ENCODE results near the gene CCDC40. TPM values are rescaled to one million over a fixed set of nuclear protein-coding genes. Genes with fewer than 3 reads are reported as not detected.

The CCDC40 gene
- total and polyA plus RNA-seq, 10 of the 15 experiments (the other 5 are each of a cell fraction or from before 2014, with no cell fraction given): 0.06 to 0.10 TPM; not detected in 8

- in situ Hi-C loops (cut with MboI): no loop called here
- 55% methylated on average over 16 of the region's 18 CpGs for WGBS (ENCODE audit: insufficient coverage, insufficient replicate concordance, low lambda C conversion rate, missing lambda C conversion rate)
- H3K36me3 ChIP-seq (ENCODE audit: control insufficient read depth in 2 of 2, insufficient read depth in 2 of 2, low read length in 1 of 2): no peaks in the 10 kb centered on the region
- ChIA-PET POLR2A (no interaction called here), RAD21 (ENCODE audit: unreplicated experiment) (no interaction called here), SMC1A (ENCODE audit: uncharacterized antibody, unreplicated experiment) (no interaction called here), CTCF (interaction anchor here (0.9 to 1.8 kb wide), 3 partner anchors 9 to 17 kb away, joined by 3 to 6 read pairs (median 3); no protein-coding TSS in a partner anchor)
- DNase-seq (ENCODE audit: low read depth, low spot score) (no peak), ATAC-seq (no peak), FAIRE-seq (no peak)
- H3K79me2 ChIP-seq (ENCODE audit: control insufficient read depth, insufficient read depth, low read length): no peaks in the 10 kb centered on the region
- H4K20me1 ChIP-seq (ENCODE audit: control insufficient read depth, insufficient read depth): no peaks in the 10 kb centered on the region
- no peak overlapping the region for H3K4me2 ChIP-seq (ENCODE audit: control insufficient read depth, insufficient read depth)
- no peak overlapping the region for H3K27ac ChIP-seq (ENCODE audit: control insufficient read depth, insufficient read depth)
- no peaks in the 10 kb centered on the region for H3K27me3 ChIP-seq (replicated peaks in 1 of 2; ENCODE audit: control insufficient read depth in 2 of 2, insufficient read depth in 2 of 2, low read length in 1 of 2)
- no peak overlapping the region for H3K4me3 ChIP-seq
- intact Hi-C loops (cut with micrococcal nuclease; ENCODE audit: unreplicated experiment): no loop called here
- no peaks in the 10 kb centered on the region for H3K4me1 ChIP-seq (ENCODE audit: control insufficient read depth, insufficient read depth, low read length)
- H3K9me3 ChIP-seq (replicated peaks; ENCODE audit: control insufficient read depth, insufficient read depth, low read length): no peaks in the 10 kb centered on the region; the same call in 2 of the 3 replicates
- no peak overlapping the region for H2AFZ ChIP-seq (ENCODE audit: control insufficient read depth, low read depth, low read length)
- H3K9ac ChIP-seq (ENCODE audit: control insufficient read depth, insufficient read depth, low read length): no peak overlapping the region
- no TSS peak for BruUV-seq (replicated peaks)
- TF ChIP-seq ZNF24 (IDR thresholded peaks at IDR 0.05) (no peak), SMAD5 (IDR thresholded peaks at IDR 0.05; ENCODE audit: low read depth) (no peak)
Observed at GRCh38 chr17:80017226-80018010, 19.0 kb upstream of the CCDC40 start.

- intact Hi-C loops (cut with micrococcal nuclease; ENCODE audit: unreplicated experiment): no loop called here
- DNase-seq (ENCODE audit: low read depth, low spot score) (no peak), ATAC-seq (no peak), FAIRE-seq (no peak)
- TF ChIP-seq ZBTB40 (IDR thresholded peaks at IDR 0.05; ENCODE audit: borderline replicate concordance): no peak
- no peak for TF ChIP-seq SMAD5 (IDR thresholded peaks at IDR 0.05; ENCODE audit: low read depth)
- TF ChIP-seq FOXK2 (IDR thresholded peaks at IDR 0.05): no peak
- TF ChIP-seq ATF3 (IDR thresholded peaks at IDR 0.05; ENCODE audit: borderline replicate concordance, extremely low read depth, low read depth, low read length): no peak
- no peak for TF ChIP-seq SREBF2 (IDR thresholded peaks at IDR 0.05; ENCODE audit: low read length)
- TF ChIP-seq TCF12 (IDR thresholded peaks at IDR 0.05; ENCODE audit: low read depth, low read length): no peak
- no peak for TF ChIP-seq TAF1 (IDR thresholded peaks at IDR 0.05; ENCODE audit: borderline replicate concordance, low read depth, low read length)
- TF ChIP-seq DPF2 (IDR thresholded peaks at IDR 0.05): no peak
- no peak for TF ChIP-seq RFX5 (IDR thresholded peaks at IDR 0.05; ENCODE audit: low read depth, low read length)
- Histone ChIP-seq H3K27me3 (replicated peaks in 1 of 2; ENCODE audit: control insufficient read depth in 2 of 2, insufficient read depth in 2 of 2, low read length in 1 of 2) (no peaks in the 10 kb centered on the region), H3K9ac (ENCODE audit: control insufficient read depth, insufficient read depth, low read length) (no peak overlapping the region), H4K20me1 (ENCODE audit: control insufficient read depth, insufficient read depth) (no peaks in the 10 kb centered on the region), H3K36me3 (ENCODE audit: control insufficient read depth in 2 of 2, insufficient read depth in 2 of 2, low read length in 1 of 2) (no peaks in the 10 kb centered on the region), H3K79me2 (ENCODE audit: control insufficient read depth, insufficient read depth, low read length) (no peaks in the 10 kb centered on the region), H3K4me1 (ENCODE audit: control insufficient read depth, insufficient read depth, low read length) (no peaks in the 10 kb centered on the region), H3K9me3 (replicated peaks; ENCODE audit: control insufficient read depth, insufficient read depth, low read length) (no peaks in the 10 kb centered on the region), H3K27ac (ENCODE audit: control insufficient read depth, insufficient read depth) (no peak overlapping the region), H3K4me2 (ENCODE audit: control insufficient read depth, insufficient read depth) (no peak overlapping the region), H3K4me3 (no peak overlapping the region), H2AFZ (ENCODE audit: control insufficient read depth, low read depth, low read length) (no peak overlapping the region)
- CTCF ChIA-PET: no interaction called here
- RAD21 ChIA-PET (ENCODE audit: unreplicated experiment): no interaction called here
- BruUV-seq (replicated peaks): no TSS peak
- 63% methylated on average over 19 of the region's 21 CpGs for WGBS (ENCODE audit: insufficient coverage, insufficient replicate concordance, low lambda C conversion rate, missing lambda C conversion rate)
- POLR2A ChIA-PET: no interaction called here
- in situ Hi-C loops (cut with MboI): no loop called here
- SMC1A ChIA-PET (ENCODE audit: uncharacterized antibody, unreplicated experiment): no interaction called here
Observed at GRCh38 chr17:80018917-80019651, 17.4 kb upstream of the CCDC40 start.
